HCT116 (cell line): ENCODE measurements around the gene PTPRR. TPM values are rescaled to one million over a fixed set of nuclear protein-coding genes. Genes with fewer than 3 reads are reported as not detected.
A peak's percentile ranks its signal among the peaks of the same experiment; 100 is the strongest.

ENCODE experiments used
- ATAC-seq: fragments of 200-7000 bp; cut with Tn5 transposase; 2 replicates; pipeline ENCODE4 v1.9.1; 2020; ENCODE audit warnings: mild to moderate bottlenecking, moderate library complexity
- BruUV-seq: library from RNA; stranded (reverse); fragments of 400-500 nt; replicated peaks from 2 replicates; lab custom pipeline; 2021; lab: Mats Ljungman, UMichigan
- CTCF ChIA-PET: fragments of 300-600 bp; sonication (Branson Sonifier 250); formaldehyde crosslinking; loops from one replicate; lab custom pipeline; 2021; ENCODE audit warnings: antibody characterized with exemption; lab: Charles Lee
- POLR2A ChIA-PET: fragments of 300-600, 350-600 bp; sonication (Branson Sonifier 250); formaldehyde crosslinking; loops from one replicate; lab custom pipeline; 2021; ENCODE audit warnings: antibody characterized with exemption; lab: Charles Lee
- RAD21 ChIA-PET, 2 experiments: fragments of 300-600 bp; sonication (Branson Sonifier 250); formaldehyde crosslinking; loops; one replicate each; lab custom pipeline; 2023; ENCODE audit warnings: low total read pairs in 2 of 2; ENCODE audit not compliant: uncharacterized antibody in 2 of 2, unreplicated experiment in 2 of 2, low non-redundant PET in 1 of 2; lab: Charles Lee
- DNase-seq: peaks from one replicate; pipeline ENCODE4 v3.0.0-alpha.2; 2010; ENCODE audit warnings: low read depth, low spot score
- H2AFZ ChIP-seq: fragments of 200-600 bp; shearing (Covaris generic), sonication (generic); 2 replicates; pipeline ENCODE4 v1.6.1; 2017; ENCODE audit warnings: low read depth, mixed run types, mixed read lengths, antibody characterized with exemption, low read length; ENCODE audit not compliant: poor library complexity, severe bottlenecking
- H3K27ac ChIP-seq: 2 replicates; pipeline ENCODE4 v1.5.1; 2012; ENCODE audit warnings: low read depth, low read length
- H3K27me3 ChIP-seq: fragments of 200-600 bp; sonication (generic); 2 replicates; pipeline ENCODE4 v1.6.1; 2016; ENCODE audit warnings: mixed run types, low read length, mixed read lengths; ENCODE audit not compliant: insufficient read depth
- H3K36me3 ChIP-seq, 2 experiments: fragments of 200-500 bp in 1 of 2; fragments of 200-600 bp in 1 of 2; sonication (Bioruptor generic) in 1 of 2; sonication (generic) in 1 of 2; 2 replicates each; pipeline versions ENCODE4 v1.5.1 to v1.6.1; 2014 to 2016; ENCODE audit warnings: low read length in 2 of 2, inconsistent platforms in 1 of 2, mixed read lengths in 1 of 2, mixed run types in 1 of 2; ENCODE audit not compliant: insufficient read depth in 2 of 2, control insufficient read depth in 1 of 2
- H3K4me1 ChIP-seq, 2 experiments: fragments of 200-600 bp in 1 of 2; sonication (generic) in 1 of 2; 2 replicates each; pipeline versions ENCODE4 v1.5.1 to v1.6.1; 2012 to 2017; ENCODE audit warnings: low read length in 2 of 2, inconsistent platforms in 1 of 2, mild to moderate bottlenecking in 1 of 2, mixed read lengths in 1 of 2, mixed run types in 1 of 2, moderate library complexity in 1 of 2; ENCODE audit not compliant: insufficient read depth in 2 of 2, control insufficient read depth in 1 of 2
- H3K4me2 ChIP-seq: fragments of 200-600 bp; sonication (generic); 2 replicates; pipeline ENCODE4 v1.6.1; 2017; ENCODE audit warnings: mixed run types, low read length, mixed read lengths
- H3K4me3 ChIP-seq, 2 experiments: fragments of 200-600 bp in 1 of 2; sonication (generic) in 1 of 2; replicated peaks in 1 of 2; 2 replicates each; pipeline ENCODE4 v1.5.1; 2011 to 2016; ENCODE audit warnings: low read length in 2 of 2, control low read depth in 1 of 2, low read depth in 1 of 2, mild to moderate bottlenecking in 1 of 2, mixed read lengths in 1 of 2, mixed run types in 1 of 2
- H3K79me2 ChIP-seq: fragments of 200-600 bp; sonication (generic); 2 replicates; pipeline ENCODE4 v1.6.1; 2017; ENCODE audit warnings: mild to moderate bottlenecking, mixed run types, low read length, moderate library complexity, mixed read lengths; ENCODE audit not compliant: insufficient read depth
- H3K9ac ChIP-seq: fragments of 200-600 bp; sonication (generic); 2 replicates; pipeline ENCODE4 v1.6.1; 2016; ENCODE audit warnings: low read length, mixed read lengths
- H3K9me2 ChIP-seq: fragments of 200-600 bp; sonication (generic), shearing (Covaris generic); 2 replicates; pipeline ENCODE4 v1.6.1; 2017; ENCODE audit warnings: mixed run types, mild to moderate bottlenecking, moderate library complexity; ENCODE audit not compliant: insufficient read depth
- H3K9me3 ChIP-seq, 2 experiments: fragments of 200-500 bp in 1 of 2; fragments of 200-600 bp in 1 of 2; sonication (Bioruptor generic) in 1 of 2; sonication (generic) in 1 of 2; 2 replicates each; pipeline ENCODE4 v1.6.1; 2014 to 2017; ENCODE audit warnings: low read length in 2 of 2, mixed read lengths in 2 of 2, inconsistent platforms in 1 of 2, low read depth in 1 of 2, mild to moderate bottlenecking in 1 of 2, mixed run types in 1 of 2, moderate library complexity in 1 of 2; ENCODE audit not compliant: control insufficient read depth in 1 of 2, insufficient read depth in 1 of 2
- H4K20me1 ChIP-seq: fragments of 200-600 bp; sonication (generic), shearing (Covaris generic); 2 replicates; pipeline ENCODE4 v1.6.1; 2017; ENCODE audit warnings: mixed run types, mild to moderate bottlenecking, moderate library complexity; ENCODE audit not compliant: insufficient read depth
- CEBPB ChIP-seq: IDR thresholded peaks from 2 replicates; pipeline ENCODE4 v1.6.1; 2012; ENCODE audit warnings: low read depth
- EGR1 ChIP-seq: IDR thresholded peaks from 2 replicates; pipeline ENCODE4 v1.6.1; 2012; ENCODE audit warnings: low read depth
- ELF1 ChIP-seq: IDR thresholded peaks from 2 replicates; pipeline ENCODE4 v1.6.1; 2012; ENCODE audit warnings: low read depth, borderline replicate concordance
- EZH2phosphoT487 ChIP-seq: fragments of 200-600 bp; IDR thresholded peaks from 2 replicates; pipeline ENCODE4 v1.6.1; 2018; ENCODE audit warnings: antibody characterized with exemption, borderline replicate concordance
- FOSL1 ChIP-seq: IDR thresholded peaks from 2 replicates; pipeline ENCODE4 v1.6.1; 2012; ENCODE audit warnings: low read depth
- POLR2A ChIP-seq: IDR thresholded peaks from 2 replicates; pipeline ENCODE4 v1.7.0; 2011; ENCODE audit warnings: borderline replicate concordance; ENCODE audit not compliant: insufficient read depth, insufficient read length; ENCODE audit errors: extremely low read depth
- POLR2AphosphoS5 ChIP-seq: IDR thresholded peaks from 2 replicates; pipeline ENCODE4 v1.6.1; 2011; ENCODE audit warnings: mild to moderate bottlenecking, low read depth, low read length, moderate library complexity
- RAD21 ChIP-seq: IDR thresholded peaks from 2 replicates; pipeline ENCODE4 v1.6.1; 2012; ENCODE audit warnings: low read depth, mild to moderate bottlenecking
- REST ChIP-seq: IDR thresholded peaks from 2 replicates; pipeline ENCODE4 v1.6.1; 2012; ENCODE audit warnings: low read depth
- SP1 ChIP-seq: IDR thresholded peaks from 2 replicates; pipeline ENCODE4 v1.6.1; 2012; ENCODE audit warnings: low read depth
- TCF7L2 ChIP-seq: IDR thresholded peaks from 2 replicates; pipeline ENCODE4 v1.7.0; 2011; ENCODE audit warnings: borderline replicate concordance, inconsistent platforms; ENCODE audit not compliant: insufficient read depth, insufficient read length; ENCODE audit errors: extremely low read depth
- YY1 ChIP-seq: IDR thresholded peaks from 2 replicates; pipeline ENCODE4 v1.6.1; 2011; ENCODE audit warnings: low read length, low read depth, moderate library complexity, mild to moderate bottlenecking; ENCODE audit not compliant: insufficient replicate concordance; ENCODE audit errors: extremely low read depth
- ZBTB33 ChIP-seq: IDR thresholded peaks from 2 replicates; pipeline ENCODE4 v1.6.1; 2011; ENCODE audit warnings: mild to moderate bottlenecking, low read length, moderate library complexity; ENCODE audit not compliant: insufficient replicate concordance; ENCODE audit errors: extremely low read depth
- ZFX ChIP-seq: fragments of 450-650 bp; IDR thresholded peaks from 2 replicates; pipeline ENCODE4 v1.6.1; 2017
- ZNF274 ChIP-seq: fragments of 200-500 bp; sonication (Bioruptor generic); IDR thresholded peaks from 2 replicates; pipeline ENCODE4 v1.6.1; 2014; ENCODE audit warnings: mild to moderate bottlenecking, low read depth, low read length, inconsistent platforms
- intact Hi-C: fragments of 100-400 bp; cut with micrococcal nuclease; formaldehyde crosslinking; loops from 2 replicates; pipeline ENCODE4 v1.10.0; 2022
- total RNA-seq: library from RNA; stranded (reverse); gene quantifications from one replicate; pipeline ENCODE4 v1.2.1, GENCODE V29; 2021; ENCODE audit not compliant: unreplicated experiment
- TF ChIP-seq, protein P1 (sequence below), 3 experiments: fragments of 200-600 bp in 1 of 3; sonication (generic) in 1 of 3; IDR thresholded peaks in 2 of 3; conservative IDR thresholded peaks in 1 of 3; 2 replicates each; pipeline ENCODE4 v1.5.1; 2012 to 2017; ENCODE audit warnings: low read depth in 2 of 3, low read length in 2 of 3, antibody characterized with exemption in 1 of 3, borderline replicate concordance in 1 of 3, control low read depth in 1 of 3, mild to moderate bottlenecking in 1 of 3, mixed read lengths in 1 of 3, mixed run types in 1 of 3, moderate library complexity in 1 of 3; ENCODE audit not compliant: insufficient read depth in 1 of 3

The PTPRR gene
- total RNA-seq, 1 experiment from 2014 or later: 0.27 TPM

DNA sequence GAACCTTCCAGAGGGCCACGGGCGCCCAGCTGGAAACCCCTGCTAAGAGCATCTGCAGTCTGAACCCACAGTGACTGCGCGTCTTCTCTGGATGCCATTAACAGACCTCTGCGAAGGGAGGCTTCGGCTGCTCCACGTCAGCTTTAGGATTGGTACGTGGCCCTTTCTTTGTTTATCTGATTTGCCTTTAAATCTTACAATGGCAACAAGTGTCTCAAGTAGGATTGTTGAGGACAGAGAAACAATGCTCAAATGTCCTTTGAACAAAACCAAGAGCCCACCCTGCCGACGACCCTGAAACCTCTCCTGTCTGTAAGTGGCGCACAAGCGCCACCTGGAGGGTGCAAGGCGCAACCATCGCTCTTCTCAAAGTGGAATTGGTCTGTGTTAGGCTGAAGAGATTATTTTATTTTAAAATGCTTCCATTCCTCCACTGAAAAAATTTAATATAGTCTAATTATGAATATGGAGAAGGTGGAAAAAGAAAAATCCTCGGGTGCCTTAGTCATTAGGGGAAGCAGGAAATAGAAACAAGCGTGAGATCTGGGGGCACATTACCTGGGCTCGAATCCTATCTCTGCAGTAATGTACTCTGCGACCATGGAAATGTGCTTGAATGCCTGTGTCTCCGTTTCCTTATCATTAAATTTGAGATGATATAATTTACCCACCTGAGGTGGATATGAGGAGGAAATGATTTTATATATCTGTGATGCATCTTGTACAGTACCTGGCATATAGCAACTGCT, 200.7 kb downstream of the PTPRR start:
- ChIA-PET CTCF (interaction anchor here (0.7 to 2.4 kb wide), 3 partner anchors 129 to 840 kb away, joined by 3 to 11 read pairs (median 5); no protein-coding TSS in a partner anchor), POLR2A (no interaction called here), RAD21 (no interaction called here)
- ATAC-seq: peak; percentile 84
- intact Hi-C loops: loop anchor here (1.0 to 10.0 kb wide), 3 partner anchors 130 to 1055 kb away; no protein-coding TSS in a partner anchor
- Histone ChIP-seq H3K4me2 (no peak overlapping the region), H3K9me3 (no peaks in the 10 kb centered on the region), H4K20me1 (no peaks in the 10 kb centered on the region), H3K27me3 (no peaks in the 10 kb centered on the region), H2AFZ (peak overlapping the region; percentile 2), H3K4me3 (no peak overlapping the region), H3K9ac (no peak overlapping the region), H3K4me1 (no peaks in the 10 kb centered on the region), H3K36me3 (no peaks in the 10 kb centered on the region), H3K9me2 (no peaks in the 10 kb centered on the region), H3K27ac (no peak overlapping the region), H3K79me2 (no peaks in the 10 kb centered on the region)
- DNase-seq: no peak
- TF ChIP-seq, protein P1, sequence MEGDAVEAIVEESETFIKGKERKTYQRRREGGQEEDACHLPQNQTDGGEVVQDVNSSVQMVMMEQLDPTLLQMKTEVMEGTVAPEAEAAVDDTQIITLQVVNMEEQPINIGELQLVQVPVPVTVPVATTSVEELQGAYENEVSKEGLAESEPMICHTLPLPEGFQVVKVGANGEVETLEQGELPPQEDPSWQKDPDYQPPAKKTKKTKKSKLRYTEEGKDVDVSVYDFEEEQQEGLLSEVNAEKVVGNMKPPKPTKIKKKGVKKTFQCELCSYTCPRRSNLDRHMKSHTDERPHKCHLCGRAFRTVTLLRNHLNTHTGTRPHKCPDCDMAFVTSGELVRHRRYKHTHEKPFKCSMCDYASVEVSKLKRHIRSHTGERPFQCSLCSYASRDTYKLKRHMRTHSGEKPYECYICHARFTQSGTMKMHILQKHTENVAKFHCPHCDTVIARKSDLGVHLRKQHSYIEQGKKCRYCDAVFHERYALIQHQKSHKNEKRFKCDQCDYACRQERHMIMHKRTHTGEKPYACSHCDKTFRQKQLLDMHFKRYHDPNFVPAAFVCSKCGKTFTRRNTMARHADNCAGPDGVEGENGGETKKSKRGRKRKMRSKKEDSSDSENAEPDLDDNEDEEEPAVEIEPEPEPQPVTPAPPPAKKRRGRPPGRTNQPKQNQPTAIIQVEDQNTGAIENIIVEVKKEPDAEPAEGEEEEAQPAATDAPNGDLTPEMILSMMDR (IDR thresholded peaks at IDR 0.05 in 2 of 3, conservative IDR thresholded peaks at IDR 0.05 in 1 of 3; ENCODE audit: borderline replicate concordance in 1 of 3, insufficient read depth in 1 of 3, low read depth in 2 of 3, low read length in 2 of 3): peak; percentile 94 to 97 (median 96)
- TF ChIP-seq EZH2phosphoT487 (no peak), POLR2AphosphoS5 (no peak), REST (no peak), POLR2A (no peak), ZFX (no peak), TCF7L2 (no peak), ZBTB33 (no peak), SP1 (no peak), CEBPB (no peak), ELF1 (no peak), RAD21 (peak; percentile 94), ZNF274 (no peak), FOSL1 (no peak), YY1 (no peak), EGR1 (no peak)
- no TSS peak for BruUV-seq
